Activated CD8-positive, alpha-beta memory T cell treated with anti-CD3 and anti-CD28 coated beads, Interleukin-2, amount 10 ng/mL, durations not matched to agents 7 days and 5 days (primary cell): ENCODE measurements around the gene PPP2R2C. TPM values are rescaled to one million over a fixed set of nuclear protein-coding genes. Genes with fewer than 3 reads are reported as not detected.

ENCODE experiments used
- ATAC-seq: fragments of 150-1000 bp; cut with Tn5 transposase; one replicate; pipeline ENCODE4 v1.10.0; 2021; ENCODE audit warnings: moderate library complexity
- CTCF ChIA-PET: fragments of 350-600 bp; sonication (Branson Sonifier 250); formaldehyde crosslinking; loops from one replicate; lab custom pipeline; 2021; ENCODE audit warnings: antibody characterized with exemption; lab: Charles Lee
- DNase-seq: peaks from one replicate; pipeline ENCODE4 v3.0.0-alpha.2; 2020
- H3K27ac Mint-ChIP-seq: one replicate; pipeline ENCODE4 v1.8.0; 2021; ENCODE audit warnings: mild to moderate bottlenecking, mixed read lengths
- H3K27me3 Mint-ChIP-seq: one replicate; pipeline ENCODE4 v1.8.0; 2021; ENCODE audit warnings: mixed read lengths
- H3K36me3 Mint-ChIP-seq: one replicate; pipeline ENCODE4 v1.8.0; 2021; ENCODE audit warnings: mild to moderate bottlenecking, mixed read lengths
- H3K4me1 Mint-ChIP-seq: one replicate; pipeline ENCODE4 v1.8.0; 2021; ENCODE audit warnings: mixed read lengths
- H3K4me3 Mint-ChIP-seq: one replicate; pipeline ENCODE4 v1.8.0; 2021; ENCODE audit warnings: mild to moderate bottlenecking, moderate library complexity, mixed read lengths
- H3K9me3 Mint-ChIP-seq: one replicate; pipeline ENCODE4 v1.8.0; 2022; ENCODE audit warnings: low read depth, mixed read lengths
- total RNA-seq, 2 experiments: library from RNA; stranded (reverse); gene quantifications; one replicate each; pipeline ENCODE4 v1.2.3, GENCODE V29; 2021

Gene PPP2R2C
- total RNA-seq, 2 experiments from 2014 or later = not detected

GRCh38 chr4:6445403-6446129 lies 26.8 kb downstream of the PPP2R2C start:
- ATAC-seq (no peak), DNase-seq (no peak)
- H3K27me3 Mint-ChIP-seq = peaks cover 10% of the 10 kb centered on the region
- H3K9me3 Mint-ChIP-seq = no peaks in the 10 kb centered on the region
- CTCF ChIA-PET = no interaction called here
- peaks cover 5% of the 10 kb centered on the region for H3K4me1 Mint-ChIP-seq
- H3K27ac Mint-ChIP-seq = no peak overlapping the region
- H3K4me3 Mint-ChIP-seq = no peak overlapping the region
- no peaks in the 10 kb centered on the region for H3K36me3 Mint-ChIP-seq

GRCh38 chr4:6444582-6444981 lies 27.8 kb downstream of the PPP2R2C start:
- CTCF ChIA-PET = no interaction called here
- no peak for DNase-seq
- Mint-ChIP-seq H3K9me3 (no peaks in the 10 kb centered on the region), H3K4me1 (peaks cover 5% of the 10 kb centered on the region), H3K4me3 (no peak overlapping the region), H3K27ac (no peak overlapping the region), H3K36me3 (no peaks in the 10 kb centered on the region), H3K27me3 (peaks cover 14% of the 10 kb centered on the region)
- no peak for ATAC-seq

- H3K27me3 Mint-ChIP-seq = peaks cover 14% of the 10 kb centered on the region
- no peaks in the 10 kb centered on the region for H3K36me3 Mint-ChIP-seq
- no peak overlapping the region for H3K27ac Mint-ChIP-seq
- H3K9me3 Mint-ChIP-seq = no peaks in the 10 kb centered on the region
- H3K4me3 Mint-ChIP-seq = no peak overlapping the region
- ATAC-seq = no peak
- no peak for DNase-seq
- CTCF ChIA-PET = no interaction called here
- H3K4me1 Mint-ChIP-seq = peaks cover 5% of the 10 kb centered on the region
Observed at GRCh38 chr4:6443035-6444023, 29.1 kb downstream of the PPP2R2C start.

GRCh38 chr4:6442555-6442954 lies 29.9 kb downstream of the PPP2R2C start:
- ATAC-seq = no peak
- no peak for DNase-seq

GRCh38 chr4:6441758-6442157 lies 30.7 kb downstream of the PPP2R2C start:
- Mint-ChIP-seq H3K27me3 (peaks cover 12% of the 10 kb centered on the region), H3K9me3 (no peaks in the 10 kb centered on the region), H3K4me3 (no peak overlapping the region), H3K36me3 (no peaks in the 10 kb centered on the region), H3K4me1 (peaks cover 5% of the 10 kb centered on the region), H3K27ac (no peak overlapping the region)
- CTCF ChIA-PET = no interaction called here
- ATAC-seq (no peak), DNase-seq (no peak)

More at GRCh38 chr4:6442555-6442954, 29.9 kb downstream of the PPP2R2C start:
- H3K9me3 Mint-ChIP-seq = no peaks in the 10 kb centered on the region
- peaks cover 14% of the 10 kb centered on the region for H3K27me3 Mint-ChIP-seq
- H3K4me1 Mint-ChIP-seq = peaks cover 5% of the 10 kb centered on the region
- H3K27ac Mint-ChIP-seq = no peak overlapping the region
- no peaks in the 10 kb centered on the region for H3K36me3 Mint-ChIP-seq
- no peak overlapping the region for H3K4me3 Mint-ChIP-seq
- CTCF ChIA-PET = no interaction called here

- Mint-ChIP-seq H3K27ac (no peak overlapping the region), H3K27me3 (peaks cover 7% of the 10 kb centered on the region), H3K9me3 (no peaks in the 10 kb centered on the region), H3K4me1 (peaks cover 5% of the 10 kb centered on the region), H3K4me3 (no peak overlapping the region), H3K36me3 (no peaks in the 10 kb centered on the region)
- CTCF ChIA-PET = no interaction called here
- ATAC-seq (no peak), DNase-seq (no peak)
Observed at GRCh38 chr4:6441202-6441582, 31.2 kb downstream of the PPP2R2C start.

GRCh38 chr4:6440506-6441201 lies 31.8 kb downstream of the PPP2R2C start:
- H3K27ac Mint-ChIP-seq = no peak overlapping the region
- DNase-seq (no peak), ATAC-seq (no peak)
- no peaks in the 10 kb centered on the region for H3K9me3 Mint-ChIP-seq
- CTCF ChIA-PET = no interaction called here
- peaks cover 5% of the 10 kb centered on the region for H3K4me1 Mint-ChIP-seq
- H3K27me3 Mint-ChIP-seq = peaks cover 6% of the 10 kb centered on the region
- H3K36me3 Mint-ChIP-seq = no peaks in the 10 kb centered on the region
- H3K4me3 Mint-ChIP-seq = no peak overlapping the region

- peaks cover 6% of the 10 kb centered on the region for H3K9me3 Mint-ChIP-seq
- H3K4me1 Mint-ChIP-seq = peaks cover 5% of the 10 kb centered on the region
- no peak overlapping the region for H3K4me3 Mint-ChIP-seq
- no peak overlapping the region for H3K27ac Mint-ChIP-seq
- peaks cover 2% of the 10 kb centered on the region for H3K36me3 Mint-ChIP-seq
- ATAC-seq (no peak), DNase-seq (no peak)
- H3K27me3 Mint-ChIP-seq = peaks cover 11% of the 10 kb centered on the region
- CTCF ChIA-PET = no interaction called here
Observed at GRCh38 chr4:6439120-6439762, 33.2 kb downstream of the PPP2R2C start.

- Mint-ChIP-seq H3K36me3 (peaks cover 2% of the 10 kb centered on the region), H3K4me1 (no peaks in the 10 kb centered on the region), H3K9me3 (peaks cover 6% of the 10 kb centered on the region), H3K27me3 (peaks cover 11% of the 10 kb centered on the region), H3K27ac (no peak overlapping the region), H3K4me3 (no peak overlapping the region)
- CTCF ChIA-PET = no interaction called here
- ATAC-seq (no peak), DNase-seq (no peak)
Observed at GRCh38 chr4:6437826-6438238, 34.6 kb downstream of the PPP2R2C start.

- peaks cover 11% of the 10 kb centered on the region for H3K27me3 Mint-ChIP-seq
- ATAC-seq (no peak), DNase-seq (no peak)
- H3K9me3 Mint-ChIP-seq = peaks cover 6% of the 10 kb centered on the region
- no peak overlapping the region for H3K27ac Mint-ChIP-seq
- H3K36me3 Mint-ChIP-seq = peaks cover 2% of the 10 kb centered on the region
- no peaks in the 10 kb centered on the region for H3K4me1 Mint-ChIP-seq
- CTCF ChIA-PET = no interaction called here
- no peak overlapping the region for H3K4me3 Mint-ChIP-seq
Observed at GRCh38 chr4:6435010-6435409, 37.4 kb downstream of the PPP2R2C start.

GRCh38 chr4:6430927-6431326 lies 41.5 kb downstream of the PPP2R2C start:
- ATAC-seq (no peak), DNase-seq (no peak)
- CTCF ChIA-PET = no interaction called here
- Mint-ChIP-seq H3K27me3 (peaks cover 13% of the 10 kb centered on the region), H3K4me3 (no peak overlapping the region), H3K9me3 (peaks cover 6% of the 10 kb centered on the region), H3K27ac (no peak overlapping the region), H3K4me1 (no peaks in the 10 kb centered on the region), H3K36me3 (peaks cover 2% of the 10 kb centered on the region)

GRCh38 chr4:6427439-6428090 lies 44.8 kb downstream of the PPP2R2C start:
- Mint-ChIP-seq H3K36me3 (no peaks in the 10 kb centered on the region), H3K27ac (no peak overlapping the region), H3K9me3 (no peaks in the 10 kb centered on the region), H3K4me1 (peaks cover 10% of the 10 kb centered on the region), H3K27me3 (peaks cover 10% of the 10 kb centered on the region), H3K4me3 (no peak overlapping the region)
- ATAC-seq = no peak
- no peak for DNase-seq
- CTCF ChIA-PET = no interaction called here
